ENCODE results near the gene CTSL.

- TF ChIP-seq EZH2 (IDR thresholded peaks at IDR 0.05; ENCODE audit: low read length), result no peak
- no peak for TF ChIP-seq CTCF (optimal IDR thresholded peaks at IDR 0.05 in 1 of 3, IDR thresholded peaks at IDR 0.05 in 1 of 3, conservative IDR thresholded peaks at IDR 0.05 in 1 of 3; ENCODE audit: extremely low read depth in 1 of 3, insufficient read depth in 2 of 3, low read length in 3 of 3)
These were observed 6.8 kb downstream of the CTSL start for GRCh38 chr9:87732756-87733155.

Data from keratinocyte (primary cell).